NCI-H510A (cell line): Measurements from ENCODE around the gene TEAD2.
"Not testable (repeated sequence)": the region's sequence is repeated elsewhere in the genome, so short reads cannot be mapped to it uniquely, and the experiment has no call there.

ENCODE experiments used
- DNase-seq: peaks from one replicate; lab custom pipeline; 2025; lab: John Stamatoyannopoulos, UW

Gene TEAD2

DNA sequence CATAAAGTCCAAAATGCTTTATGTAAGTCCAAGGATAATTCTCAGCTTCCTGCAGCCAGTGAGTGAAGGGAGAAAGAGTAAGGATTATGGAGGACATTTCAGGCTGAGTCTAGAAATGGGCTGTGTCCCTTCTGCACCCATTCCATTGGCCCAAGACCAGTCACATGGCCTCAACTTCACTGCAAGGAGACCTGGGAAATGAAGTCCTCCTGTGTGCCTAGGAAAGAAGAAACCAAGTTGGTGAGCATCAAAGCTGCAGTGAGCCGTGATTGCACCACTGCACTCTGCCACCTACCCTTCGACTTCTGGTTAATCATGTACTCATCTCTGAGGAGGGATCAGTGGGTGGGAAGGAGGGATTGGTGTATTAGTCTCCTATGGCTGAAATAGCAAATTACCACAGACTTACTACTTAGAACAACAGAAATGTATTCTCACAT lies 30.6 kb downstream of the TEAD2 start:
- DNase-seq = no peak

- DNase-seq = not testable (repeated sequence)
These were observed 31.0 kb downstream of the TEAD2 start for GRCh38 chr19:49331187-49331586.

- DNase-seq = no peak
These were observed 33.5 kb downstream of the TEAD2 start for GRCh38 chr19:49328741-49329140.

GRCh38 chr19:49327878-49328544 lies 34.2 kb downstream of the TEAD2 start:
- DNase-seq = no peak

DNA sequence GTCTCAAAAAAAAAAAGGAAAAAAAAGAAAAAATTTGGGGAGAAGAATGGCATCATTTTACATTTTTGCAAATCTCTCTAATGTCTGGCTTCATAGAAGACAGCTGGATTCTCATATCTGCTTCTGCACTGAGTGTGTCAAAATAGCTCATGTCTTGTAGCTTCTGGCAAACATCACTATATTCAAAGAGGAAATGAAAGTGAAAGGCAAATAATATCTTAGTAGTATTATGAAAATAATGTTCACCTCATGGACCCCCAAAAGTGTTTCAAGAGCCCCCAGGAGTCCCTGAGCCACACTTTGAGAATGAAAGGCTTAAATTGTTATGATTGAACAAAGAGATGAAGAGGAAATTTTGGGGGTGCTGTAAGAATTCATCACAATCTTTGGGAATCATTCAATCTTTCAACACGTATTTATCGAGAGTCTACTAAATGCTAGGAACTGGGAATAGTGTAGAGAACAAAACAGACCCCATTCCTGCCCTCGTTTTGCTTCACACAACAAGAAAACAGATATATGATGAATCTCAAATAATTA lies 36.0 kb downstream of the TEAD2 start:
- DNase-seq = no peak

- not testable (repeated sequence) for DNase-seq
These were observed 36.5 kb downstream of the TEAD2 start for GRCh38 chr19:49325756-49326155.

GRCh38 chr19:49324801-49325576 lies 37.2 kb downstream of the TEAD2 start, which contains the start of gene SLC6A16:
Gene SLC6A16 (minus strand): TSS chr19:49325191. CDS start chr19:49311347, 13,844 bp downstream.
- DNase-seq = no peak

DNA sequence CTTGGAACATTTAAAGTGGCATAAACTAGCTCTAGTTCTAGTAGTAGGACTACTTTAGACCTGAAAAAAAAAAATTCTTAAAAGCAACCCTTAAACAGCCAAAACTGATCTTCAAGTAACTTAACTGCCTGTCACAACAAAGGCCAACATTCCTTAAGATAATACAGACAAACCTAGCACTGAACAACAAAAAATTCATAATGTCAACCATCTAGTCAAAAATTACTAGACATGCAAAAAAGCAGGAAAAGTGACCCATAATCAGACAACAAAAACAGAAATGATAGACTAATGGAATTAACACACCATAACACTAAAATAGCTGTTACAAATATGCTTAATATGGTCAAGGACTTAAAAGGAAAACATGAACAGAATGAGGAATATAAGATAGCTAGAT lies 43.9 kb downstream of the TEAD2 start:
- no peak for DNase-seq

DNA sequence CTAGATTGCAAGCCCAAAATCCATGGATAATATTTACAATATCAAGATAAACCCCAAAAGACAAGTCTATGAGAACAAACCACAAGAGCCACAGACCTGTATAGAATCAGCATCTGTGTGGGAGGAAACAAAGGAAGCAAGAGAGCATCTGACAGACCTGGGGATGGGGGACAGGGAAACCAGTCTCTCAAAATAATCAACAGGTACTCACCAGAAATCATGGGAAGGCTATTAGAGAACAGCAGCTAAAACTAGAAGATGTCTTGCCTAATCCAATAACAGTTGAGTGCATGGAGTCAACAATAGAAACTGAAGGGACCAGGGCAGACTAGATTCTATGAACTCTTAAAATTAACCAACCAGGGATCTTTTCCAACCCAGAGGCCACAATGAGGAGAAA lies 45.9 kb downstream of the TEAD2 start:
- DNase-seq = no peak

DNA sequence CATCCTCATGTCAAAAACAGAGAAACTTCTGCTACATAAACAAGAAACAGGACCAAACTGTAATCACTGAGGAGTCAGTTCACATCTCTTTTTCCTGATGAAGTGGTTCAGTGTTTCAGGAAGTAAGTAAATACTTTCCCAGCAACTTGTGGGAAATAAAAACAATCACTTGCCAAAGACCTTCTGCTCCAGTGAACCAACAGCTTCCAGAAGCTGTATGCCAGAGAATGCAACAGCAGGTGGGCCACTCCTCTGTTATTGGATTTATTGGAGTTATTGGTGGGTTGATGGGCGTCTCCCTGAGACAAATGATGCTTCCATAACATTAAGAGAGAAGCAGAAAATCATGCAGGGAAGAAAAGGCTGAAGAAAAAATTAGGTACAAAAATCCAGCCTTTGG lies 47.1 kb downstream of the TEAD2 start:
- DNase-seq = no peak

GRCh38 chr19:49309087-49309486 lies 53.1 kb downstream of the TEAD2 start:
- DNase-seq = no peak

DNA sequence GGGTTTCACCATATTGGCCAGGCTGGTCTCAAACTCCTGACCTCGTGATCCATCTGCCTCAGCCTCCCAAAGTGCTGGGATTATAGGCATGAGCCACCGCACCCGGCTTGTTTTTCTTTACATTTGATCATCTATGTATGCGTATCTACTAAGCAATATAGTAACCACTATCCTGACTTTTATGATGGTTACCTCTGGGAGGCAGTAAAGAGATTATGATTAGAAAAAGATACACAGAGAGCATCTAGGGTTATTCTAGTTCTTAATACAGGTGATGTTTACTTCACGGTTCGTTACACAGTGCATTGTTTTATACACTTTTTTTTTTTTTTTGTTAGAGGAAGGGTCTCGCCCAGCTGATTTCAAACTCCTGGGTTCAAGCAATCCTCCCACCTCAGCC lies 55.5 kb downstream of the TEAD2 start:
- DNase-seq = not testable (repeated sequence)

GRCh38 chr19:49301866-49302252 lies 60.4 kb downstream of the TEAD2 start:
- DNase-seq = no peak

- DNase-seq = no peak
These were observed 60.9 kb downstream of the TEAD2 start for GRCh38 chr19:49301165-49301865.

- DNase-seq = not testable (repeated sequence)
These were observed 63.6 kb downstream of the TEAD2 start for GRCh38 chr19:49298653-49299052.

- DNase-seq = no peak
These were observed 64.8 kb downstream of the TEAD2 start for GRCh38 chr19:49297403-49297802.

- DNase-seq = no peak
These were observed 66.9 kb downstream of the TEAD2 start for GRCh38 chr19:49295208-49295880.

GRCh38 chr19:49294401-49294800 lies 67.8 kb downstream of the TEAD2 start:
- no peak for DNase-seq
